ENCODE results near the gene EPSTI1.
A peak's percentile ranks its signal among the peaks of the same experiment; 100 is the strongest.
"Not testable (repeated sequence)": the region's sequence is repeated elsewhere in the genome, so short reads cannot be mapped to it uniquely, and the experiment has no call there.

EPSTI1 gene

DNA sequence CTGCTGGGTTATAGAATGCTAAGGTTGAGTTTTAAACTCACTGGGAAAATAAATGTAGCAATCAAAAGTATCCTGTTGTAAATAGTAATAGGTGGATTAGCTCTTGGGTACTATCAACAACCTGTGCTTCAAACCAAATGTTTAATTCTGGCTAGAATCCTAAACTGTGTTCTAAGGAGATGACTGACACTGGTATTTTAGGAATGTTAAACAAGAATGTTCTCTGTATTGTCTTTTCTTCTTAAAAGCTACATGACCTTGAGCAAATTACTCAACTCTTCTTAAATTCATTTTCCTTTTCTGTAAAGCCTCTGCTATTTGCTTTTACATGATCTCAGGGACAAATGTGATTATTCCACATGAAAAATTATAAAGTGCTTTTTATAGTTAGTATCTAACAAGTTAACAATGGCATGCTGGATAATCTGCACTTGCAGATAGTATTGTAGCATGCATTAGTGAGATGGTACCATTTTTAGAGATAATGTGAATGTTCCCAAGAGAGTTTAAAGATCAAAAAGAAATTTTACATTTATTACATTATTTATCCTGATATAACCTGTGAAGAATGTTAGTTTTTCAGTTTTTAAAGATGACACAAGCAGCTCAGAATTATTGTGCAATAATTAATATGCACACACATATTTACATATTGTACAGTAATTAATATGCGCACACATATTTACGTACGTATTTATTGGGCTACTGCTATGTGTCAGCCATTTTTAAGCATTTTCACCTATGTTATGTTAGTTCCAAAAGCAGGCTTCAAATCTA lies 13.6 kb upstream of the EPSTI1 start:
- DNase-seq = no peak

GRCh38 chr13:43003729-43004128 lies 11.7 kb upstream of the EPSTI1 start:
- no peak for DNase-seq

- no peak for DNase-seq
Measured at GRCh38 chr13:43003010-43003409, 11.0 kb upstream of the EPSTI1 start.

GRCh38 chr13:43002021-43002420 lies 10.0 kb upstream of the EPSTI1 start:
- DNase-seq = no peak

GRCh38 chr13:43000676-43001075 lies 8.6 kb upstream of the EPSTI1 start:
- no peak for DNase-seq

- no peak for DNase-seq
Measured at GRCh38 chr13:42999491-42999890, 7.5 kb upstream of the EPSTI1 start.

GRCh38 chr13:42997381-42997780 lies 5.3 kb upstream of the EPSTI1 start:
- DNase-seq = no peak

- peak; percentile 57 to 73 for DNase-seq
Measured at GRCh38 chr13:42996584-42996983, 4.5 kb upstream of the EPSTI1 start.

- no peak for DNase-seq
Measured at GRCh38 chr13:42994878-42995277, 2.8 kb upstream of the EPSTI1 start.

GRCh38 chr13:42992764-42993122 lies 702 bp upstream of the EPSTI1 start:
- DNase-seq = no peak

- not testable (repeated sequence) for DNase-seq
Measured at GRCh38 chr13:42991233-42991897, 676 bp downstream of the EPSTI1 start.

- DNase-seq = no peak
Measured at GRCh38 chr13:42990291-42991232, 1.5 kb downstream of the EPSTI1 start.

GRCh38 chr13:42986176-42986574 lies 5.9 kb downstream of the EPSTI1 start:
- DNase-seq = no peak

DNA sequence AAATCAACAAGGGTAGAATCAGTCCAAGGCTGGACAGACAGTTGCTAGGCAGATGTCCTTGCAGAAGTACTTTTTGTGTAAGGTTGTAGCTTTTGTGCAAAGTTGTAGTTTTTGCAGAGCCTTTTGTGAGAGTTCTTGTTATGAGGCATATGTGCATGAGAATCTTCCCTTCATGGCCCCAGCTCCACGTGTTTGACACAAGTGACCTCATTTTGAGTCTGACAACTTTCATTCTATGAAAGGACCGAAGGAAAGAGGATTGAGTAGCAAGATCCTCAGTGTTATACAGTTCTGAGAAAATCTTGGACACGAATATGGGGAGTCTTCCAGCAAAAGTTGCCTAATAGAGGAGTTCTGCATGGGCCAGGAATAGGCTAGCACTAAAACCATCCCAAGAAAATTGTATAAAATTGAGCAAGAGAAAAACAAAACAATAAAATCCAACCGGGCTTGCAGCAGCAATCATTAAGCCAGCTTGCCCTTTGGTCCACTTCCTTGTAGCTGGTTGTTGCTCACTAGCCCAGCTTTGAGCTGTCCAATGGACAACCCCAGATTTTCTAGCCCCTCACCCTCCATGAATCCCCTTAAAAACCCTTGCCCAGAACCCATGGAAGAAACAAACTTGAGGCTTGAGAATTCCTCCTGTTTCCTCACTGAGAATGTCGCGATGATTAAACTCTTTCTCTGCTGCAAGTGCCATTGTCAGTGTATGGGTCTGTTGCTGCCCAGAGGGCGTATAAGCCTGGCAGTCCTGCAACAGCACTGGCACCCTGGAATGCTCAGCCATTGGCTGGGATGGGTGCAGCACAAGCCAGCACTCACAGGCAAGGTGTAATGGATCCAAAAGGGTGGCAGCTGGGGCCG lies 6.5 kb downstream of the EPSTI1 start:
- DNase-seq = no peak

DNA sequence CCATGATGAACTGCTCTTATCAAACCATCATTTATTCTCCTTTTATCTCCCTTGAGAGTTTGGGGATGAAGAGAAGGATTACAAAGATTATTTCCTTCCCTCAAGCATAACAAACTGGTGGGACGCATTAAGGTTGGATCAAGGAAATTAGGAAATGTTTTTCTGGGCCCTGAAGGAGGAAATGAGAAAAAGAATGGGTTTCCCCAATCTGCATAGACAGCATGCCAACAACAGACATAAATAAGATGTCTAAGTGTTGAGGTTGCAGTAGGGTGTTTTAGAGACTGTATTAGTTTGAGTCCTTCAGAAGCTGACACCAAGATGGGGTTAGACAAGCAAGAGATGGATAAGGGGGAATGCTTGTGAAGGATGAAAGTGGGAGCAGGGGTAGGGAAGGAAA lies 7.3 kb downstream of the EPSTI1 start:
- DNase-seq = no peak

- no peak for DNase-seq
Measured at GRCh38 chr13:42984026-42984425, 8.0 kb downstream of the EPSTI1 start.

- no peak for DNase-seq
Measured at GRCh38 chr13:42981853-42982252, 10.2 kb downstream of the EPSTI1 start.

DNA sequence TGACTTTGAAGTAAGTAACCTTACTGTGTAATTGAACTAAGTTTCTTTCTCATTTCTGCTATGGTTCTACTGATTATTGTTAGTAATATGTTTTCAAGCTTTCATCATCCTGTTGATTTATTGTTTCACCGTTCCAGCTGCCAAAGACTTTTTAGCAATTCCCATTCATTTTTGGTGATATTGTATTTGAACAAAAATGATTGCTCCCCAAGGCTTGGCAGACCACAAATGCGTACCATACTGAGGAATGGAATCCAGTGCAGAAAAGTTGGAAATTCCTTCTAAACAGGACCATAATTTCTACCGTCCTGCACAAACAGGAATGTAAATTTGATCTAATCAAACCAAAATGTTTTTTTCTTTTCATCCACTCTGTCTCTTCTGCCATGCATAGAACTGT lies 10.7 kb downstream of the EPSTI1 start:
- DNase-seq = no peak

DNA sequence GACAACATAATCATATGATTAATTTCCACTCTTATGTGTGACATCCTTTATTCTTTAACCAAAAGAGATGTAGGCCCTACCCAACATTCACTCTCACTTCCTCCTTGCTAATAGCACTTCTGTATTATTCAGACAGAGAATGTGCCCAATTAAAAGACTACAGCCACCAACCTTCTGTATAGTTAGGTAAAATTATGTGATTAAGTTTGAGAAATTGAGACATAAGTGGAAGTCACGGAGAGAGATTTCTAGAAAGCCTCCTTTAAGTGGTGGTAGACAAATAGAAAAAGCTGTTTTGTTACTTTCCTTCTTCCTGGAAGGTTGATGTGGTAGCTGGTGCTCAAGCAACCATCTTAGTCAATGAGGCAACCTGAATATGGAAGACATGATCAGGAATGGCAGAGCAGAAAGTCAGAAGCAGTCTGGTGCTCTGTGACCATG lies 14.8 kb downstream of the EPSTI1 start:
- DNase-seq = no peak

GRCh38 chr13:42976066-42976465 lies 16.0 kb downstream of the EPSTI1 start:
- no peak for DNase-seq

- no peak for DNase-seq
Measured at GRCh38 chr13:42973581-42973980, 18.5 kb downstream of the EPSTI1 start.

DNA sequence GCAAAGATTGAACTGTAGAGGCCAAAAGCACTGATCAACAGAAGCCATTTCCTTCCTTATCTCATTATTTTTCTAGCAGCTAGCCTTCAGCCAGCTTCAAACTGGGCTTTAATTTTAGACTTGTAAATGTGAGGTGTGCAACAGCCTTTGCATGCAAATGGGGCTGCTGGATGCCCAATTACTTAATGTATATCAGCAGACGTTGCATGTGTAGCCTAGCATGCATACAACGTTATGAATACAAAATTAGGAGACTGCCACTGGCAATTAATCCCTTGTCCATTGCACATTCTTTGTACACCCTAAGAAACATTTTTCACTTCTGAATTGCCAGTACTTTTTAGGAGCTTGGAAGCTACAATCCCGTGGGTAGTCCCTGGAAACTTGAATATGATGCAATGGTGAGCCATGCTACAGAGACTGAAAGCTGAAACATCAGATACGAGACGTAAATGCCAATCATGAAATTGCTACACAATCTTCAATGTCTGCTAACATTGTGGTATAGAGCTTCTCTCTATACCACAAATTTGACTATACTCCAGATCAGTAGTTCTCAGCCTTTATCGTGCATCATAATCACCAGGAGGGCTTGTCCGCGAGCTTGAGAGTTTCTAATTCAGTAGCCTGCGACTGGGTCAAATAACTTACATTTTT lies 20.2 kb downstream of the EPSTI1 start:
- DNase-seq = no peak

Data from SW 1271 (cell line).